Lower lobe of right lung (tissue), 2 donors: ENCODE data around the gene C3orf49. TPM values are rescaled to one million over a fixed set of nuclear protein-coding genes. Genes with fewer than 3 reads are reported as not detected.

Source experiments
- ATAC-seq, 2 donors: fragments of 200-7000 bp; cut with Tn5 transposase; one replicate each; pipeline ENCODE4 v1.9.1; 2020 to 2022; ENCODE audit warnings: mild to moderate bottlenecking in 2 of 2, moderate library complexity in 2 of 2
- DNase-seq: peaks from one replicate; pipeline ENCODE4 v3.0.0-alpha.2; 2020
- H3K27ac ChIP-seq: fragments of 200-600 bp; one replicate; pipeline ENCODE4 v1.8.0; 2022
- H3K27me3 ChIP-seq: fragments of 200-600 bp; one replicate; pipeline ENCODE4 v1.8.0; 2022; ENCODE audit warnings: low read depth
- H3K36me3 ChIP-seq: fragments of 200-600 bp; one replicate; pipeline ENCODE4 v1.8.0; 2022; ENCODE audit warnings: mild to moderate bottlenecking
- H3K4me1 ChIP-seq: fragments of 200-600 bp; one replicate; pipeline ENCODE4 v1.8.0; 2022
- H3K4me3 ChIP-seq: fragments of 200-600 bp; one replicate; pipeline ENCODE4 v1.8.0; 2022; ENCODE audit warnings: mild to moderate bottlenecking
- H3K9me3 ChIP-seq: fragments of 200-600 bp; one replicate; pipeline ENCODE4 v1.8.0; 2022
- intact Hi-C: fragments of 100-400 bp; cut with DNase I; formaldehyde crosslinking; loops from one replicate; pipeline ENCODE4 v1.11.0; 2022
- total RNA-seq: library from RNA; stranded (reverse); fragmentation: NEBNext Ultra II Directional; extraction: Animal tissue kit (Norgen Biotek cat#: 25700); gene quantifications from one replicate; pipeline ENCODE4 v1.2.1, GENCODE V29; 2021
- TF ChIP-seq, protein P1 (sequence below): fragments of 200-600 bp; IDR thresholded peaks from one replicate; pipeline ENCODE4 v1.8.0; 2022; ENCODE audit warnings: antibody characterized with exemption, mild to moderate bottlenecking
- donor health status: DM: no; HTN: yes; CAD: no; lungs with severe emphysema.

The C3orf49 gene
- total RNA-seq, 1 donor from 2014 or later = not detected

DNA sequence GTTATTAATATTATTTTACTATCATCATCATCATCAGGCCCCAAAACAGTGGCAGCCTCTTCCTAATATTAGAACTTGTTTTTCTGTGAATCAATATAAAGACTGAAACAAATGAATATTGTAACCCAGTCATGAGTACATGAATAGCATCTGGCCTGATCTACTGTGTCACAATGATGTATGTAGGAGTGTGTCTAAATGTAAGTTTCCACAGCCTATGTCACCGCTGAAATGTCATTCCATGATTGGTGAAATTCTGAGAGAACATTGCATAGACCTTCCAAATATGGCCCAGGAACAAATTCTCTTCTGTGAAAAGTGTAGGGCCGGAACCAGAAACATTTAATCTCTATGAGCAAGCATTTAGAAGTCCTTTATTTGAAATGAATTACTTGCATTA is 20.6 kb upstream of the C3orf49 start:
- no peaks in the 10 kb centered on the region for H3K27me3 ChIP-seq
- DNase-seq = no peak
- TF ChIP-seq, protein P1, sequence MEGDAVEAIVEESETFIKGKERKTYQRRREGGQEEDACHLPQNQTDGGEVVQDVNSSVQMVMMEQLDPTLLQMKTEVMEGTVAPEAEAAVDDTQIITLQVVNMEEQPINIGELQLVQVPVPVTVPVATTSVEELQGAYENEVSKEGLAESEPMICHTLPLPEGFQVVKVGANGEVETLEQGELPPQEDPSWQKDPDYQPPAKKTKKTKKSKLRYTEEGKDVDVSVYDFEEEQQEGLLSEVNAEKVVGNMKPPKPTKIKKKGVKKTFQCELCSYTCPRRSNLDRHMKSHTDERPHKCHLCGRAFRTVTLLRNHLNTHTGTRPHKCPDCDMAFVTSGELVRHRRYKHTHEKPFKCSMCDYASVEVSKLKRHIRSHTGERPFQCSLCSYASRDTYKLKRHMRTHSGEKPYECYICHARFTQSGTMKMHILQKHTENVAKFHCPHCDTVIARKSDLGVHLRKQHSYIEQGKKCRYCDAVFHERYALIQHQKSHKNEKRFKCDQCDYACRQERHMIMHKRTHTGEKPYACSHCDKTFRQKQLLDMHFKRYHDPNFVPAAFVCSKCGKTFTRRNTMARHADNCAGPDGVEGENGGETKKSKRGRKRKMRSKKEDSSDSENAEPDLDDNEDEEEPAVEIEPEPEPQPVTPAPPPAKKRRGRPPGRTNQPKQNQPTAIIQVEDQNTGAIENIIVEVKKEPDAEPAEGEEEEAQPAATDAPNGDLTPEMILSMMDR = no peak
- no peaks in the 10 kb centered on the region for H3K4me1 ChIP-seq
- no peak for ATAC-seq
- no peaks in the 10 kb centered on the region for H3K9me3 ChIP-seq
- intact Hi-C loops = no loop called here
- no peak overlapping the region for H3K4me3 ChIP-seq
- H3K36me3 ChIP-seq = no peaks in the 10 kb centered on the region
- no peak overlapping the region for H3K27ac ChIP-seq

DNA sequence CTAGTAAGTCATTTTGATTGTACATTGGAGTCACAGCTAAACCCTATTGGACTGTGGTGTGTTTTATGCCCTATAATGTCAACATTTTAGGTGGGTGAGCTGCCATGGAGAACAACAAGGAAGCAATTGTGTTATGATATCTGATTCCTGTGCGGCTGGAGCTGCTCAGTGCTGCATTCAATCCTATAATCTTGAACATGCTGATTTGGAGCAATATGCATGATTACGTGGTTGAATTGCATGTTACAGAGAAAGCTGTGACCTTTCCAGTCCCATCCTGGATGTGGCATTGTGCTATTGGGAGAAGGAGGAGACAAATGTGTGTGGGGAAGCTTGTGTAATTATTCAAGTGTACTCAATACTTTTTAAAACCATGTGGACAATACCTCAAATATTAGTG is 20.1 kb upstream of the C3orf49 start:
- Histone ChIP-seq H3K4me3 (no peak overlapping the region), H3K27me3 (no peaks in the 10 kb centered on the region), H3K4me1 (no peaks in the 10 kb centered on the region), H3K36me3 (no peaks in the 10 kb centered on the region), H3K9me3 (no peaks in the 10 kb centered on the region), H3K27ac (no peak overlapping the region)
- no peak for ATAC-seq
- TF ChIP-seq, protein P1 = no peak
- DNase-seq = no peak
- intact Hi-C loops = no loop called here

DNA sequence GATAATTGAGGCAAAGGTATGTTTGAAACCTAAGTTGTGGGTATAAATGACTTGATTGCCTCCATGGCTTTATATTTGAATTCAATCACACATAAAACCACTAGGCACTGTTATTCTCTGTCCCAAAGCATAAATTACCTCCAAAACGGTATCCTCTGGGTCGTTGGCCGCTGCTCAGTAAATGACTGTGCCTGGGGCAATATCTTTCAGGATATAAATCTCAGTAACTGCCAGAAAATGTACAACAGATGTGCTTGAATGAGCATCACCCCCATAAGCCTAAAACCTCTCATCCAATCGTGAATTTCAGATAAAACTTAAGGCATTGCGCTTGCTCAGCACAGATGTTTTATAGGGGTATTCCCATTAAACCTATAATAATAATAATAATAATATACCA is 19.0 kb upstream of the C3orf49 start:
- Histone ChIP-seq H3K27ac (no peak overlapping the region), H3K36me3 (no peaks in the 10 kb centered on the region), H3K9me3 (no peaks in the 10 kb centered on the region), H3K4me3 (no peak overlapping the region), H3K27me3 (no peaks in the 10 kb centered on the region), H3K4me1 (no peaks in the 10 kb centered on the region)
- intact Hi-C loops = no loop called here
- ATAC-seq (no peak), DNase-seq (no peak)
- TF ChIP-seq, protein P1 = no peak

DNA sequence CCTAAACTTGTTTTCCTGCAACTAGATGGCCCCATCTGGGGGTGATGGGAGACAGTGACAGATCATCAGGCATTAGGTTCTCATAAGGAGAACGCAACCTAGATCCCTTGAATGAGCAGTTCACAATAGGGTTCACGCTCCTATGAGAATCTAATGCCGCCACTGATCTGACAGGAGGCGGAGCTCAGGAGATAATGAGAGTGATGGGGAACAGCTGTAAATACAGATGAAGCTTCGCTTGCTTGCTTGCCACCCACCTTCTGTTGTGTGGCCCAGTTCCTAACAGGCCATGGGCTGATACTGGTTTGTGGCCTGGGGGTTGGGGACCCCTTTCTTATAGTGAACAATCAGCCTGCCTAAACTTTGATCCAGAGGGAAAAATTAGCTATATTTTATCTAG is 15.2 kb upstream of the C3orf49 start:
- intact Hi-C loops = no loop called here
- Histone ChIP-seq H3K4me1 (no peaks in the 10 kb centered on the region), H3K36me3 (no peaks in the 10 kb centered on the region)

DNA sequence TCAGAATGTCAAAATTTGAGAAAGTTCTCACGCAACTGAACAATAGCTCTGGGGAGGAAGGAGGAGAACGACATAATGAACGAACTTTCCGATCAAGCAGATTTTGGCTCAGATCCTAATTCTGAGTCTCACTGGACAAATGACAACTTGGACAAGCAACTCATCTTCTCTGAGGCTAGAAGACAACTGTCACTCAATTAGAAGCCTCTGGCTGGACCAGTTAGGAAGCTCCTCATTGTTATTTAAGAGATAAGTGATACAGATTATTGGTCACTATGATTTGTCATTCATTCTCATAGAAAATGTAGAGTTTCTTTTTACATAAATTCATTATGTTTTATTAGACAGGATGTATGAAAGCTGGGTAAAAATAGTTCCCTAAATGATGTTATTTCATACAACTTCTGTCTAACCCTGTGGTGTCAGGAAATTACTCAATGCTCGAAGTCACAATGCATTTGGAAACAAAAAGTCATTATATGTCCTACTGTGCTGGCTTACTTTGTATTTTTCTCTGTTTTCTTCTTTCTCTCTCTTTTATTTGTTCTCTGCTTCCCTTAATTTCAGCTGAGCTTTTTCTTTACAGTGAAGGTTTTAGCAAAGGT is 11.0 kb upstream of the C3orf49 start:
- TF ChIP-seq, protein P1 = no peak
- Histone ChIP-seq H3K4me3 (no peak overlapping the region), H3K4me1 (no peaks in the 10 kb centered on the region), H3K27me3 (no peaks in the 10 kb centered on the region), H3K36me3 (no peaks in the 10 kb centered on the region), H3K9me3 (no peaks in the 10 kb centered on the region), H3K27ac (no peak overlapping the region)
- peak in 1 of 2 donors; percentile 59 for ATAC-seq
- intact Hi-C loops = no loop called here
- no peak for DNase-seq

More for the DNA sequence above, 15.2 kb upstream of the C3orf49 start:
- TF ChIP-seq, protein P1 = no peak
- Histone ChIP-seq H3K27me3 (no peaks in the 10 kb centered on the region), H3K4me3 (no peak overlapping the region), H3K27ac (no peak overlapping the region), H3K9me3 (no peaks in the 10 kb centered on the region)
- DNase-seq (no peak), ATAC-seq (no peak)

DNA sequence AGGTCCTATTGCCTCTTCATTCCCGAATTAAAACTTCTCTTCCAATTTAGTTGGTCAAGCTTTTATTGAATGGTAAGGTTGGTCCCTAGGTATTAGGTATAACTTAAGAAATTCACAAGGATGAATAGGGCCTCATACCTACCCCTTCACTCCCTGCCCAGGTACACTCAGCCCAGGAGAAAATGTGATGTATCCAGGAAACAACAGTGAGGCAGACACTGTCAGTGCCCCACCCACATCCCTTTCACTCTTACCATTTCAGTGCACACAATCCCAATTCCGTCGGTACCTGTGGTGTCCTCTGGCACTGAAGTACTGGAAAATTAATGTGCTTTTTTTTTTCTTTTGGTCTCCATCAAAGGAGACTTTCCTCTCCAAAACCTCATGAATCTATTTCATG is 10.5 kb upstream of the C3orf49 start:
- TF ChIP-seq, protein P1 = no peak
- intact Hi-C loops = no loop called here

More for the DNA sequence above, 10.5 kb upstream of the C3orf49 start:
- no peaks in the 10 kb centered on the region for H3K27me3 ChIP-seq
- no peaks in the 10 kb centered on the region for H3K4me1 ChIP-seq
- no peaks in the 10 kb centered on the region for H3K36me3 ChIP-seq
- no peaks in the 10 kb centered on the region for H3K9me3 ChIP-seq
- no peak for ATAC-seq
- no peak for DNase-seq
- H3K4me3 ChIP-seq = no peak overlapping the region
- no peak overlapping the region for H3K27ac ChIP-seq
